22Rv1 (cell line): ENCODE data around the gene WNT2.
"Not testable (repeated sequence)": the region's sequence is repeated elsewhere in the genome, so short reads cannot be mapped to it uniquely, and the experiment has no call there.

Experiments
- H3K27ac ChIP-seq: fragments of 450-650 bp; 2 replicates; pipeline ENCODE4 v1.5.1; 2017
- CTCF ChIP-seq: fragments of 450-650 bp; IDR thresholded peaks from 2 replicates; pipeline ENCODE4 v1.5.1; 2017; ENCODE audit warnings: mild to moderate bottlenecking
- ZFX ChIP-seq: fragments of 450-650 bp; IDR thresholded peaks from 2 replicates; pipeline ENCODE4 v1.6.1; 2017; ENCODE audit warnings: antibody characterized with exemption, borderline replicate concordance

Gene WNT2

GRCh38 chr7:117249696-117250095 lies 73.2 kb downstream of the WNT2 start:
- TF ChIP-seq CTCF: no peak
- TF ChIP-seq ZFX: no peak

GRCh38 chr7:117248829-117249228 lies 74.0 kb downstream of the WNT2 start:
- TF ChIP-seq CTCF: no peak
- no peak for TF ChIP-seq ZFX
- no peak overlapping the region for H3K27ac ChIP-seq

More at GRCh38 chr7:117249696-117250095, 73.2 kb downstream of the WNT2 start:
- no peak overlapping the region for H3K27ac ChIP-seq

- no peak overlapping the region for H3K27ac ChIP-seq
- TF ChIP-seq CTCF (no peak), ZFX (no peak)
Observed at GRCh38 chr7:117247809-117248208, 75.0 kb downstream of the WNT2 start.

GRCh38 chr7:117245703-117246102 lies 77.2 kb downstream of the WNT2 start:
- H3K27ac ChIP-seq: not testable (repeated sequence)

- TF ChIP-seq CTCF: no peak
- no peak for TF ChIP-seq ZFX
- no peak overlapping the region for H3K27ac ChIP-seq
Observed at GRCh38 chr7:117243390-117243789, 79.5 kb downstream of the WNT2 start.

- H3K27ac ChIP-seq: no peak overlapping the region
- no peak for TF ChIP-seq CTCF
- no peak for TF ChIP-seq ZFX
Observed at GRCh38 chr7:117241088-117241487, 81.8 kb downstream of the WNT2 start.

GRCh38 chr7:117238937-117239336 lies 83.9 kb downstream of the WNT2 start:
- no peak overlapping the region for H3K27ac ChIP-seq
- no peak for TF ChIP-seq ZFX
- TF ChIP-seq CTCF: no peak

- TF ChIP-seq ZFX (no peak), CTCF (no peak)
- no peak overlapping the region for H3K27ac ChIP-seq
Observed at GRCh38 chr7:117238472-117238871, 84.4 kb downstream of the WNT2 start.
